A673 (cell line): Measurements from ENCODE around the gene TEX22. TPM values are rescaled to one million over a fixed set of nuclear protein-coding genes. Genes with fewer than 3 reads are reported as not detected.

Experiments
- BruUV-seq: library from RNA; stranded (reverse); fragments of 400-500 nt; replicated peaks from 2 replicates; lab custom pipeline; 2021; lab: Mats Ljungman, UMichigan
- CTCF ChIA-PET: fragments of 300-600 bp; sonication (Branson Sonifier 250); formaldehyde crosslinking; loops from one replicate; lab custom pipeline; 2022; ENCODE audit warnings: antibody characterized with exemption; lab: Charles Lee
- POLR2A ChIA-PET: fragments of 300-600 bp; sonication (Branson Sonifier 250); formaldehyde crosslinking; loops from one replicate; lab custom pipeline; 2022; ENCODE audit warnings: antibody characterized with exemption; ENCODE audit not compliant: low non-redundant PET; lab: Charles Lee
- DNase-seq: peaks from one replicate; pipeline ENCODE4 v3.0.0-alpha.2; 2015; ENCODE audit warnings: low spot score
- H3K27ac ChIP-seq: fragments of 200-600 bp; sonication (generic); 2 replicates; pipeline ENCODE4 v1.5.1; 2016; ENCODE audit warnings: mixed run types, low read depth, mild to moderate bottlenecking, mixed read lengths, antibody characterized with exemption, low read length; ENCODE audit not compliant: poor library complexity, severe bottlenecking
- H3K27me3 ChIP-seq: fragments of 200-600 bp; sonication (generic); replicated peaks from 2 replicates; pipeline ENCODE4 v1.6.1; 2017; ENCODE audit warnings: mixed run types, low read depth, mild to moderate bottlenecking, mixed read lengths, antibody characterized with exemption, low read length; ENCODE audit not compliant: insufficient read depth, poor library complexity
- H3K36me3 ChIP-seq: fragments of 200-600 bp; sonication (generic); 2 replicates; pipeline ENCODE4 v1.6.1; 2016; ENCODE audit warnings: mixed run types, mild to moderate bottlenecking, mixed read lengths, antibody characterized with exemption, low read length; ENCODE audit not compliant: insufficient read depth, poor library complexity, severe bottlenecking
- H3K4me1 ChIP-seq: fragments of 200-600 bp; sonication (generic); 2 replicates; pipeline ENCODE4 v1.6.1; 2017; ENCODE audit warnings: mixed run types, mild to moderate bottlenecking, mixed read lengths, antibody characterized with exemption, low read length; ENCODE audit not compliant: insufficient read depth, poor library complexity, severe bottlenecking
- H3K4me3 ChIP-seq: fragments of 200-600 bp; sonication (generic); 2 replicates; pipeline ENCODE4 v1.5.1; 2016; ENCODE audit warnings: low read depth, mixed run types, mild to moderate bottlenecking, mixed read lengths, low read length; ENCODE audit not compliant: poor library complexity, severe bottlenecking
- H3K9me3 ChIP-seq: fragments of 200-600 bp; sonication (generic); 2 replicates; pipeline ENCODE4 v1.6.1; 2016; ENCODE audit warnings: mixed run types, low read depth, mild to moderate bottlenecking, mixed read lengths, antibody characterized with exemption, low read length; ENCODE audit not compliant: poor library complexity, severe bottlenecking
- EZH2 ChIP-seq: fragments of 200-600 bp; sonication (generic); IDR thresholded peaks from 2 replicates; pipeline ENCODE4 v1.6.1; 2017; ENCODE audit warnings: borderline replicate concordance, low read depth, mild to moderate bottlenecking, mixed read lengths, antibody characterized with exemption, low read length; ENCODE audit not compliant: poor library complexity, severe bottlenecking
- intact Hi-C: fragments of 100-400 bp; cut with micrococcal nuclease; formaldehyde crosslinking; loops from one replicate; pipeline ENCODE4 v1.10.0; 2022; ENCODE audit not compliant: unreplicated experiment
- total RNA-seq: library from RNA; stranded (reverse); gene quantifications from 2 replicates; pipeline ENCODE4 v1.2.3, GENCODE V29; 2021
- TF ChIP-seq, protein P1 (sequence below): fragments of 300-800, 200-600 bp; sonication (generic); conservative IDR thresholded peaks from 2 replicates; pipeline ENCODE4 v1.5.1; 2017; ENCODE audit warnings: low read depth, mild to moderate bottlenecking, antibody characterized with exemption, low read length, moderate library complexity, mixed read lengths

Gene TEX22
- total RNA-seq, 1 experiment from 2014 or later, result 2.7 TPM

DNA sequence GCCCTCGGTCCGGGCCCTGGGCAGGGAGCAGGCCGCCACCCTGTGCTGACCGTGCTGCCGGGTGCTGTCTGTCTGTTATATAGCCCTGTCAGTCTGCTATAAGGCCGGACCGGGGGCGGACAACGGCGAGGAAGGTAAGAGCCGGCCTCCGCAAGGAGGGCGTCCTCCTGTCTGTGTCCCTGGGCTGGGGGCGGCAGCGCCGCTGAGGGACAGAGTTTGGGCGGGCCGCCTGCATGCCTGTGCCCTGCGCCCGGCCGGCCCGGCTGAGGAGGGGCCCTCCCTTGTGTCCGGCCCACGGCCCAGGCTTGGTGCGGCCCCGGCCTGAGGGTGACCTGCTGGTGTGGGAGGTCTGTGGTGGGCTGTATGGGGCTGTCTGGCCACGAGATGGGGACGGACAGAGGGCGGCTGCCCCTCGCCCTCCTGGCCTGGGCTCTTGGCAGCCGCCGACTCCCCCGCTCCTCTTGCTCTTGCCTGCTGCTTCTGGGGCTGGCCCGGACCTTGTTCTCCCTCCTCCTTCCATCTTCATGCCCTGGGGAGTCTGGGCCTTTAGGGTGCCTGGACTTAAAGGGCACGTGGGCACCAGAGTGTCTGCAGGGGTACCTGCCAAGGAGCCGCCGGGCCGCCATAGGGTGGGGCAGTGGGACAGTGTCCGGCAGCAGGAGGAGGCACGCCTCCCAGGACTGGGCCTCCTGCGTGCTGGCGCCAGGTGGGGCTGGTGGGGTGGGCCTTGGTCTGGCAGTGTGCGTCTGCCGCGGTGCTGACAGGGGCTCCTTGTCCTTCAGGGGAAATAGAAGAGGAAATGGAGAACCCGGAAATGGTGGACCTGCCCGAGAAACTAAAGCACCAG is 51.2 kb downstream of the TEX22 start:
- DNase-seq, result no peak
- ChIA-PET CTCF (no interaction called here), POLR2A (no interaction called here)
- no peaks in the 10 kb centered on the region for H3K27me3 ChIP-seq
- H3K9me3 ChIP-seq, result no peaks in the 10 kb centered on the region
- no TSS peak for BruUV-seq
- peaks cover 63% of the 10 kb centered on the region for H3K36me3 ChIP-seq
- H3K4me3 ChIP-seq, result no peak overlapping the region
- H3K27ac ChIP-seq, result no peak overlapping the region
- TF ChIP-seq EZH2, result no peak
- TF ChIP-seq, protein P1, sequence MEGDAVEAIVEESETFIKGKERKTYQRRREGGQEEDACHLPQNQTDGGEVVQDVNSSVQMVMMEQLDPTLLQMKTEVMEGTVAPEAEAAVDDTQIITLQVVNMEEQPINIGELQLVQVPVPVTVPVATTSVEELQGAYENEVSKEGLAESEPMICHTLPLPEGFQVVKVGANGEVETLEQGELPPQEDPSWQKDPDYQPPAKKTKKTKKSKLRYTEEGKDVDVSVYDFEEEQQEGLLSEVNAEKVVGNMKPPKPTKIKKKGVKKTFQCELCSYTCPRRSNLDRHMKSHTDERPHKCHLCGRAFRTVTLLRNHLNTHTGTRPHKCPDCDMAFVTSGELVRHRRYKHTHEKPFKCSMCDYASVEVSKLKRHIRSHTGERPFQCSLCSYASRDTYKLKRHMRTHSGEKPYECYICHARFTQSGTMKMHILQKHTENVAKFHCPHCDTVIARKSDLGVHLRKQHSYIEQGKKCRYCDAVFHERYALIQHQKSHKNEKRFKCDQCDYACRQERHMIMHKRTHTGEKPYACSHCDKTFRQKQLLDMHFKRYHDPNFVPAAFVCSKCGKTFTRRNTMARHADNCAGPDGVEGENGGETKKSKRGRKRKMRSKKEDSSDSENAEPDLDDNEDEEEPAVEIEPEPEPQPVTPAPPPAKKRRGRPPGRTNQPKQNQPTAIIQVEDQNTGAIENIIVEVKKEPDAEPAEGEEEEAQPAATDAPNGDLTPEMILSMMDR, result no peak
- H3K4me1 ChIP-seq, result peaks cover 4% of the 10 kb centered on the region
- intact Hi-C loops, result loop anchor here (2.0 kb wide), 1 partner anchor 39 kb away; no protein-coding TSS in a partner anchor

DNA sequence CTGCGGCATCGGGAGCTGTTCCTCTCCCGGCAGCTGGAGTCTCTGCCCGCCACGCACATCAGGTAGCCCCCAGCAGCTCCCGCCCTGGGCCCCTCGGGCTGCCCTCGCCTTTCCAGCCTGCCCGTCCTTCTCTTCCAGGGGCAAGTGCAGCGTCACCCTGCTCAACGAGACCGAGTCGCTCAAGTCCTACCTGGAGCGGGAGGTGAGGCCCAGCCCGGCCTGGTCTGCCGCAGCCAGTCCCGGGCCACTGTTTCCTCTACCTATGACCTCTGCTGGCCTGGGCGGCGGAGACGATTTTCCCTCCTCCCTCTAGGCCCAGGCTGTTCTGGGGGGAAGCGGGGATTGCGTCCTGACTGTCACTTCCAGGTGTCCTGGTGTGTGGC is 51.8 kb downstream of the TEX22 start:
- H3K4me3 ChIP-seq, result no peak overlapping the region
- no peaks in the 10 kb centered on the region for H3K27me3 ChIP-seq
- BruUV-seq, result no TSS peak
- H3K36me3 ChIP-seq, result peaks cover 61% of the 10 kb centered on the region
- H3K27ac ChIP-seq, result no peak overlapping the region
- ChIA-PET POLR2A (no interaction called here), CTCF (no interaction called here)
- no peak for TF ChIP-seq EZH2
- TF ChIP-seq, protein P1, result no peak
- H3K9me3 ChIP-seq, result no peaks in the 10 kb centered on the region
- peaks cover 4% of the 10 kb centered on the region for H3K4me1 ChIP-seq
- DNase-seq, result no peak
- intact Hi-C loops, result no loop called here

DNA sequence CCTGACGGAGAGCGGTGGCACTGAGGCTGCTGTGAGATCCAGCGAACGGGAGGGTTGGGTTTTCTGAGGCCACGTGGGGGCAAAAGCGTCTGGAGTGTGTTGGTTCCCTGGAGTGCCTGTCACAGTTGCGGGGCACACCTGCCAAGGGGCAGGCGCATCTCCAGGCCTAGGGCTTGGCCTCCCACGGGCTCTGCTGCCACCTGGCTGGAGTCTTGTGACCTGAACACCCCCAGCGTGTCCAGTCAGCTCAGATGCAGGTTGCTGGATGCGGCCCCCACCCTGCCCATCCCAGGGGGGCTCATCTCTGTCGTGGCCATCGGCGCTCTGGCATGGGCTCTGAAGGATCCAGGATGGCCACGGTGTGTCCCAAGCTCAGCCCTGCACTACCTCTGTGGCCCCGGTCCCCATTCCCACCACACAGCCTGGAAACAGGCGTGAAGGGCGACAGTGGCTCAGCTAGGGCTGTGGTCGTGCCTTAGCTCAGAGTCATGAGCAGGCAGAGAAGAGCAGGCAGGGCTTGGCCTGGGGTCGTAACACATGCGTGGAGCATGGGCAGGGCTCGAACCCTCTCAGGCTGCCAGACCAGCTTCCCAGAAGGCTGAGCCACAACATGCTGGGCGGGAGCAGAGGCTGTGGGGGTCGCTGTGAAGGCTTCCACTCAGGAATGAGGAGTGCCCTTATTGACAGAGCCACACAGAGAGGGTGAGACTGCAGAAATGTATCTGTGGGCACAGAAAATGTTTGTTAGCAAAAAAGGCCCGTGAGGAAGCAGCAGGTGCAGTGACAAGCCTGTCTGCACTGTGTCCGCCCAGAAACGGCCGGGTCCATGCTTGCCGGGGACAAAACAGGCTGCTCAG is 52.8 kb downstream of the TEX22 start:
- Histone ChIP-seq H3K36me3 (peaks cover 68% of the 10 kb centered on the region), H3K4me3 (no peak overlapping the region), H3K27me3 (no peaks in the 10 kb centered on the region), H3K4me1 (peaks cover 4% of the 10 kb centered on the region), H3K27ac (no peak overlapping the region), H3K9me3 (no peaks in the 10 kb centered on the region)
- POLR2A ChIA-PET, result no interaction called here
- TF ChIP-seq, protein P1, result no peak
- TF ChIP-seq EZH2, result no peak
- CTCF ChIA-PET, result no interaction called here
- intact Hi-C loops, result no loop called here
- no TSS peak for BruUV-seq
- DNase-seq, result no peak
